HCT116 (cell line): ENCODE data around the gene TCF20.

Experiments
- CEBPB ChIP-seq: IDR thresholded peaks from 2 replicates; pipeline ENCODE4 v1.6.1; 2012; ENCODE audit warnings: low read depth
- CTCF ChIP-seq, 3 experiments: fragments of 200-600 bp in 1 of 3; sonication (generic) in 1 of 3; IDR thresholded peaks in 2 of 3; conservative IDR thresholded peaks in 1 of 3; 2 replicates each; pipeline ENCODE4 v1.5.1; 2012 to 2017; ENCODE audit warnings: low read depth in 2 of 3, low read length in 2 of 3, antibody characterized with exemption in 1 of 3, borderline replicate concordance in 1 of 3, control low read depth in 1 of 3, mild to moderate bottlenecking in 1 of 3, mixed read lengths in 1 of 3, mixed run types in 1 of 3, moderate library complexity in 1 of 3; ENCODE audit not compliant: insufficient read depth in 1 of 3
- EGR1 ChIP-seq: IDR thresholded peaks from 2 replicates; pipeline ENCODE4 v1.6.1; 2012; ENCODE audit warnings: low read depth
- ELF1 ChIP-seq: IDR thresholded peaks from 2 replicates; pipeline ENCODE4 v1.6.1; 2012; ENCODE audit warnings: low read depth, borderline replicate concordance
- POLR2A ChIP-seq: IDR thresholded peaks from 2 replicates; pipeline ENCODE4 v1.7.0; 2011; ENCODE audit warnings: borderline replicate concordance; ENCODE audit not compliant: insufficient read depth, insufficient read length; ENCODE audit errors: extremely low read depth
- RAD21 ChIP-seq: IDR thresholded peaks from 2 replicates; pipeline ENCODE4 v1.6.1; 2012; ENCODE audit warnings: low read depth, mild to moderate bottlenecking
- REST ChIP-seq: IDR thresholded peaks from 2 replicates; pipeline ENCODE4 v1.6.1; 2012; ENCODE audit warnings: low read depth
- SP1 ChIP-seq: IDR thresholded peaks from 2 replicates; pipeline ENCODE4 v1.6.1; 2012; ENCODE audit warnings: low read depth
- TCF7L2 ChIP-seq: IDR thresholded peaks from 2 replicates; pipeline ENCODE4 v1.7.0; 2011; ENCODE audit warnings: borderline replicate concordance, inconsistent platforms; ENCODE audit not compliant: insufficient read depth, insufficient read length; ENCODE audit errors: extremely low read depth
- ZBTB33 ChIP-seq: IDR thresholded peaks from 2 replicates; pipeline ENCODE4 v1.6.1; 2011; ENCODE audit warnings: mild to moderate bottlenecking, low read length, moderate library complexity; ENCODE audit not compliant: insufficient replicate concordance; ENCODE audit errors: extremely low read depth
- ZFX ChIP-seq: fragments of 450-650 bp; IDR thresholded peaks from 2 replicates; pipeline ENCODE4 v1.6.1; 2017
- TF ChIP-seq, protein P1 (sequence below): IDR thresholded peaks from 2 replicates; pipeline ENCODE4 v1.6.1; 2012

GRCh38 chr22:42313204-42313603, 42.8 kb upstream of the TCF20 start:
- no peak for TF ChIP-seq CTCF (IDR thresholded peaks at IDR 0.05 in 2 of 3, conservative IDR thresholded peaks at IDR 0.05 in 1 of 3; ENCODE audit: borderline replicate concordance in 1 of 3, insufficient read depth in 1 of 3, low read depth in 2 of 3, low read length in 2 of 3)
- TF ChIP-seq EGR1 = no peak
- TF ChIP-seq SP1 = no peak
- TF ChIP-seq, protein P1, sequence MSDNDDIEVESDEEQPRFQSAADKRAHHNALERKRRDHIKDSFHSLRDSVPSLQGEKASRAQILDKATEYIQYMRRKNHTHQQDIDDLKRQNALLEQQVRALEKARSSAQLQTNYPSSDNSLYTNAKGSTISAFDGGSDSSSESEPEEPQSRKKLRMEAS = no peak
- TF ChIP-seq TCF7L2 = no peak
- TF ChIP-seq ZFX = no peak
- TF ChIP-seq ZBTB33 = no peak
- no peak for TF ChIP-seq POLR2A
- TF ChIP-seq REST = no peak
- no peak for TF ChIP-seq CEBPB
- no peak for TF ChIP-seq RAD21
- TF ChIP-seq ELF1 = no peak
